ENCODE results near the gene GABARAP.
A peak's percentile ranks its signal among the peaks of the same experiment; 100 is the strongest.
"Not testable (repeated sequence)": the region's sequence is repeated elsewhere in the genome, so short reads cannot be mapped to it uniquely, and the experiment has no call there.

Gene GABARAP

DNA sequence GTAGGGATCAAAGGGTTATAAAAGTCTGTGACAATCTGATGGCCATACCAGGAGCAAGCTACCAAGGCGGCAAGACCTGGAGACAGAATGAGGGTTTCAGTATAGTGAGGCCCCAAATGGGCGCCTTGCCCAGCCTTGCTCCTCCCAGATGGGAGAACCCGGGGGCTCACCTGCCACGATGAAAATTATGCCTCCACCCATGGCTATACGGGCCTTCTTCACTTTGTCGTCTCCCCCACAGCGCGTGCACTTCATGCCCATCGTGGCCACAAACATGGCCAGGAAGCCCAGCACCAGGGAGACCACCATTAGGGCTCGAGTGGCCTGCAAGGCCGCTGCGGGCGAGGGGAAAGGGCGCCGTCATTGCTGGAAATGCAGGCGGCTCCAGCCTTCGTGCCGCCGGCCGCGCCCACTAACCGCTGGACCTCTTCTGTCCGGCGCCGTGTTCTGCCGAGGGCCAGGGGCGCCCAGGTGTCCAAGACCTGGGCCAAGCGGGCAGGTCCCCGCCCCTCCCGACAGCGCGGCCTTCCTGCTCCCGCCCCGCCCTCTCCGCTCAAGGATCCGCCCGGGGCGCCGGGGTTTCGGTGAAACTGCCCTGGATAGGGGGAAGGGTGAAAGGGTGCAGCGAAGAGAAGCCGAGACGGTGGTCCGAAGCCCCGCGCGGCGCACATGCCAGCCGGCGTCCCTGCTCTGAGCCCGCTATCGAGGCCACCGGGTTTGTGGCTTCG is 18.6 kb upstream of the GABARAP start:
- DNase-seq = no peak

GRCh38 chr17:7260151-7260550 is 17.9 kb upstream of the GABARAP start:
- DNase-seq = no peak

GRCh38 chr17:7259555-7259889 is 17.3 kb upstream of the GABARAP start:
- no peak for DNase-seq

DNA sequence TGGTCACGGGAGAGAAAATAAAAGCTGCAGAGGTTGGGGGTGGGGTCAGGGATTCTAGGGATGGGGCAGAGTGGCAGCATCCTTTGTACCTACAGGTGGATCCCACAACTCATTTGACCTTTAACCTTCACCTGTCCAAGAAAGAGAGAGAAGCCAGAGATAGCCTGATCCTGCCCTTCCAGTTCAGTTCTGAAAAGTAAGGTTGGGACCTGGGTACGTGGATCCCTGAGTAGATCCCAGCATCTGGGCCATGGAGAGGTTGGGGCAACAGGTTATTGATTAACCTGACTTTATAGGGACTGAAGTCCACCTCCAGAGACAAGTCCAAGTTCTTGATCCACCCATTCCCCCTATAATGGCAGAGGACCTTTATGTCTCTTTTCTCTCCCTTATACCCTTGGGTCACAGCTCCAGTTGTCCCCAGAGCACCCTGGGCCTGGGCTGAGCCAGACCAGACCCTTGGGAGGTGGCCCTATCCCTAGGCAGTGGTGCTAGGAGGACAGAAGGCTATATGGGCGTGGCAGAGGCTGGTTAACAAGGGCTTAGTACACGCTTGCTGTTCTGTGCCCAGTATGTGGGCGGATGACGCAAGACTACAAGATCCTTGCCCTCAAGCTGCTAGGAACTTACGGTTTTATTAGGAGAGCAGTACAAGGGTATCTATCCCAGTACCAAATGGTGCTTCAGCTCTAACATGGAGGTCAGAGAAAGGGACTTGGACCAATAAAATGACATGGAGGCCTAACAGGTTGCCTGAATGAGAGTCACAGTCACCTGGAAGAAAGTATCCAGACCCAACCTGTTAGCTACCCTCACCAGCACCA is 16.7 kb upstream of the GABARAP start:
- DNase-seq = no peak

DNA sequence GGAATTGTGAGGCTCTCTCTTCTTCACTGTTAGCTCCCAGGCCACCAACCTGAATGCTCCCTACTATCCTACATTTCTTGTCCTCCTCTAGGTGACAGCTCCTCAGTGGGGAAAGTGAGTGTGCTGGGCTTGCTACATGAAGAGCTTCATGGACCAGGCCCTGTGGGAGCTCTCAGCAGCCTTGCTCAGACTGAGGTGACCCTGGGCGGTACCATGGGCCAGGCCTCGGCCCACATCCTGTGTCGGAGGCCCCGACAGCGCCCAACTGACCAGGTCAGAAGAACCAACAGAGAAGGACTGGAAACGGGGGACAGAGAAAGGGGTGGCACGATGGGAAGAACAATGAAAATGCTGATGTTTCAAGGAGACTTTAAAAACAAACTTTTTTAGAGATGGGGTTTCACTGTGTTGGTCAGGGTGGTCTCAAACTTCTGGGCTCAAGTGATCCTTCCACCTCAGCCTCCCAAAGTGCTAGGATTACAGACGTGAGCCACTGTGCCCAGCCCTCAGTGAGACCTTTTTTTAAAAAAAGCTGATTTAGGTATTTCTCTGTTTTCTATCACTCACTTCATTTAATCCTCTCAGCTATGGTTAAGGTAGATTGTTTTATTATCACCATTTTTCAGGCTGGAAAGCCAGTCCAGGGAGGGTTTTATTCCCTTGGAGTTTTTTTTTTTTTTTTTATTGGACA is 14.7 kb upstream of the GABARAP start:
- DNase-seq = no peak

DNA sequence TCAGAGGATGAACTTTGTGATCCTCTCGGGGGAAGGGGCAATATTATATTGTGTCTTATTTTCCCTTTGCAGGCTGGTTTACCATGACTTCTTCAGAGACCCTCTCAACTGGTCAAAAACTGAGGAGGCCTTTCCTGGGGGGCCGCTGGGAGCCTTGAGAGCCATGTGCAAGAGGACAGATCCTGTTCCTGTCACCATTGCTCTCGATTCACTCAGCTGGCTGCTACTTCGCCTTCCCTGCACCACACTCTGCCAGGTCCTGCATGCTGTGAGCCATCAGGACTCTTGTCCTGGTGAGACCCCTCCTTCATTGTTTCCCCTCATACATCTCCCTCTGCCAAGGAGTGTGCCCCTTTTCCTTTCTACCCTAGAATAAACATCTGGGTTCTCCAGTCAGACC is 12.3 kb upstream of the GABARAP start:
- no peak for DNase-seq

DNA sequence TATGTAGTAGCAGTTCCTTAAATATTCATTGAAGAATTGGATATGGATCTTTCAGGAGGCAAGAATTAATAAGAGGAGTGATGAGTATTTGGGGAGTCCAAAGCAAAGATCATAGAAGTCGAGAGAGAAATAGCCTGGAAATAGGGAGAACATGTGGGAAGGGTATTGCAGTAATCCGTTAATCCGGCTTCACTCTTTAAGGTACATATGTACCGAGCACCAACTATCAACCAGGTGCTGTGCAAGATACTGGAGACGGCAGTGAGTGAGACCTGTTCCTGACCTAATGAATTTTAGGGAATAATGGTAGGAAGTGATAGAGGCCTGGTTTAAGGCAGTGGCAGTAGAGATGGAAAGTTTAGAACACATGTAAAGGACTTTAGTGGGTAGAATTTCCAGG is 10.8 kb upstream of the GABARAP start:
- no peak for DNase-seq

GRCh38 chr17:7252176-7253043 is 10.2 kb upstream of the GABARAP start, which contains the start of gene ELP5:
Gene ELP5, plus strand, starts transcription at chr17:7252215. Its CDS starts 336 bp downstream, at chr17:7252551.
- peak; percentile 89 for DNase-seq

- peak; percentile 99 for DNase-seq
Observed at GRCh38 chr17:7251661-7252175, 9.5 kb upstream of the GABARAP start, which contains the start of gene CTDNEP1. Gene CTDNEP1, minus strand, starts transcription at chr17:7251734. Its CDS starts 438 bp downstream, at chr17:7251296.

DNA sequence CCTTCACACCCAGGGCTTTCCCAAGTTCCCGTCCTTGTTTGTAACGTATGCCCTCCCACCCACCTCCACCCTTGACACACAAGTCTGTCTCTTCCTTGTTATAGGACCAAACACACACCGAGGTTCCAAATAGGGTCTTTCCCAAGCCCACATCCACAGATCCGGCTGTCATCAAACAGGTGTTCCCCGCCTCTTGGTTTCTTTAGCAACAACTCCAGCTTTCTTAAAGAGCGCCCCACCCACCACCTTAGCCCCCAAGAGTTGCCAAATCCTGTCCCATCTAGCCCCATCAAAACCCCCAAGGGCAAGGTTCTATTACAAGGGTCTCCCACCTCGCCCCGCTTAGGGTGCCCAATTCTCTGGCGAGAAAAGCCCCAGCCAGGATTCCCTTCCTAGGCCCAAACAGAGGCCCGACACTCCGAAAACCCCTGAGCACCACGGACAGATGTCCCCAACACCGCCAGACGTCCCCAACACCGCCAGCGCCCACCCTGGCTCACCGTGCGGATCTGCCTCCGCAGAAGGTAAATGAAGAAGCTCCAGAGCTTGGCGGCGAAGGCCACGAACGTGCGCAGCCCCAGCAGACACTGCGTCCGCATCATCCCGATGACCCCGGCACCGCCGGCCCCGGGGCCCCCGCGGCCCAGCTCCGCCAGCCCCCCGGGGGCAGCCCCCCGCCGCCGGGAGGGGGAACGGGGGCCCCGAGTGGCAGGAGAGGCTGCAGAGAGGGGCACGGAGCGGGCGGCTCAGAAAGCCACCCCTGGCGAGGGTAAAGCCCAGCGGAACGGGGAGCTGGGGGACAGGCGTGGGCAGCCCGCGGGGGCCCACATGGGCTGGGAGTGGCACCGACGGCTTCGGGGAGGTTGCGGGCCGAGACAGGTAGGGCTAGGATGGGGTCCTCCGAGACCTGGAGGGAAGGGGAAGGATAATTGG is 8.7 kb upstream of the GABARAP start:
- DNase-seq = no peak

DNA sequence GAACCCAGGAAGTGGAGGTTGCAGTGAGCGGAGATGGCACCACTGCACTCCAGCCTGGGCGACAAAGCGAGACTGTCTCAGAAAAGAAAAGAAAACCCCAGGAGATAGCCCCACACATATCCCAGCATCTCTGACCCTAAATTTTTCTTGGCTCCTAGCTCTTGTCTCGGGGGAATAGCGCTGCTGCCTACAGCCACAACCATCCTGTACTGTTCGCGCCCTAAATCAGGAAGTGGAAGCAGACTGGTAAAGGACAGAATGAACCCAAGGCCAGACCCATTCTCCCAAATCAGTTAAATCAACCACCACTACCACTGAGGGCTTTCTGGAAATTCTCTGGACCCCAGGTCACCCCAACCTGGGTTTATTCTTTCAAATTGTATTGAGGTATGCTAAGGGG is 7.6 kb upstream of the GABARAP start:
- no peak for DNase-seq

GRCh38 chr17:7249214-7249613 is 7.0 kb upstream of the GABARAP start:
- no peak for DNase-seq

GRCh38 chr17:7248796-7249195 is 6.5 kb upstream of the GABARAP start:
- DNase-seq = no peak

GRCh38 chr17:7246779-7247178 is 4.5 kb upstream of the GABARAP start:
- no peak for DNase-seq

GRCh38 chr17:7243838-7244237 is 1.6 kb upstream of the GABARAP start:
- not testable (repeated sequence) for DNase-seq

- DNase-seq = no peak
Observed at GRCh38 chr17:7243453-7243729, 1.1 kb upstream of the GABARAP start.

DNA sequence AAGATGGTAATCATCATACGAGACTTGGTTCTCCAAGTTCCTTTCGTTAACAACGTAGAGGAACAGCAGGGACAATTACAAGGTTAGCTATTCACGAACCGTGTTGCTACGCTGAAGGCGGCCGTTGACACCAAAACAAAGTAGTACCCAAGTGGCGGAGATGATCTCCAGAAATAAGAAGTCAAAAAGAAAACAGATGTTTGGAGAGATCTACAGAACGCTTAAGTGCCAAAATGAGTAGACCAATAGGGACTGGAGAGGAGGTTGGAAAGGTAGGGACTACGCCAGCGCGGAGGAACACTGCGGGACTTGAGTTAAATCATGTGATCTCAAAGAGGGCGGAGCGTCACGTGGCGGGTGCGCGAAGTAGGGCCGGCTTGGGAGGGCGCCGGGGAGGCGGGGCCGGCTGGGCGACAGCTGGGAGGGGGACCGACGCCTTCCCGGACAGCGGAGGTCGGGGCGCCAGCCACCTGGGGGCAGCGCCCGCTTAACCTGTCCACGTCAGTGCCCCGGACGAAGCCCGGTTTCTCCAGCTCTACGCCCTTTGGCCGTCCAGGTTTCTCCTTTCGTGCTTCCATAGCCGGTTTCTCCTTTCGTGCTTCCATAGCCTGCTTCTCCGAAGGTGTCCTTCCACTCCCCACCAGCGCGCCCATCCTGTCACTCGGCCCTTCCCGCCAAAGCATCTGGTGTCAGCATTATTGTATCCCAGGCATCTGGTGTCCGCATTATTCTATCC is 636 bp upstream of the GABARAP start:
- peak; percentile 93 for DNase-seq

DNA sequence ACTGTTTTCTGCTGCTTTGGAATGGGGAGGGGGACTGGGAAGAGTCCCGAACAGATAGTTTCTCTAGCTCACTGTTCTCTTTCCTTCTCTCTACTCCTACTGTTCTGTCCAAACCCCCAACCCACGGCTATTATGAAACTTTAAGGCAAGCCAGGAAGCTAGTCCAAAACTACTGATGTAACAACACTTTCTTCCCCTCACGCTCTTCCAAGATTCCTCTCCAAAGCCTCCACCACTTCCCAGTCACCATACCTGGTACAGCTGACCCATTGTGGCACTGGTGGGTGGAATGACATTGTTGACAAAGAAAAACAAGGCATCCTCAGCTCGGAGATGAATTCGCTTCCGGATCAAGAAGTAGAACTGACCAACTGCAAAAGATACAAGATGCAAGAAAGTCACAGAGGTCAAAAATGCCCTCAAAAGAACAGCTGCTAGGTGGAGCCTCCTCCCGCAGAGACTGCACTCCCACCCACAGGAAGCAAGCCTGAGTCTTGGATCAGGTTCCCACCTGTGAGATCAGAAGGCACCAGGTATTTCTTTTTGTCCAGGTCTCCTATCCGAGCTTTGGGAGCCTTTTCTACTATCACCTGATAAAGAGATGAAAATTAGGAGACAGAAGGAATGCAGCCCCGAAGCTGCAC is 1.0 kb downstream of the GABARAP start:
- DNase-seq = no peak

GRCh38 chr17:7240375-7240774 is 1.9 kb downstream of the GABARAP start:
- DNase-seq = no peak

Data from NCI-H1694 (cell line).